HUES48 (cell line): Measurements from ENCODE around the gene SUCLG1.

ENCODE experiments used
- H3K27ac ChIP-seq: one replicate; pipeline ENCODE4 v1.7.0; 2013; ENCODE audit warnings: low read depth, low read length, inconsistent platforms
- H3K27me3 ChIP-seq: 2 replicates; pipeline ENCODE4 v1.6.1; 2013; ENCODE audit warnings: mild to moderate bottlenecking, low read length; ENCODE audit not compliant: control insufficient read depth, insufficient read depth
- H3K36me3 ChIP-seq: 2 replicates; pipeline ENCODE4 v1.6.1; 2013; ENCODE audit warnings: low read length; ENCODE audit not compliant: control insufficient read depth, insufficient read depth
- H3K4me1 ChIP-seq: 2 replicates; pipeline ENCODE4 v1.6.1; 2013; ENCODE audit warnings: mild to moderate bottlenecking, low read length; ENCODE audit not compliant: control insufficient read depth, insufficient read depth
- H3K4me3 ChIP-seq: 2 replicates; pipeline ENCODE4 v1.5.1; 2013; ENCODE audit warnings: mild to moderate bottlenecking, low read depth, low read length
- H3K9ac ChIP-seq: 2 replicates; pipeline ENCODE4 v1.6.1; 2013; ENCODE audit warnings: mild to moderate bottlenecking, low read depth, low read length, moderate library complexity
- H3K9me3 ChIP-seq: 2 replicates; pipeline ENCODE4 v1.6.1; 2013; ENCODE audit warnings: low read length; ENCODE audit not compliant: control insufficient read depth, insufficient read depth

Gene SUCLG1

GRCh38 chr2:84386336-84387040 lies 72.6 kb downstream of the SUCLG1 start:
- no peaks in the 10 kb centered on the region for H3K27me3 ChIP-seq
- no peak overlapping the region for H3K27ac ChIP-seq
- H3K9ac ChIP-seq, result no peak overlapping the region
- no peaks in the 10 kb centered on the region for H3K36me3 ChIP-seq
- H3K9me3 ChIP-seq, result 0 out of 2 replicates have a peak, but pooled peaks cover under 1% of the 10 kb centered on the region
- H3K4me3 ChIP-seq, result no peak overlapping the region
- no peaks in the 10 kb centered on the region for H3K4me1 ChIP-seq

GRCh38 chr2:84383271-84383670 lies 75.8 kb downstream of the SUCLG1 start:
- no peaks in the 10 kb centered on the region for H3K36me3 ChIP-seq
- no peaks in the 10 kb centered on the region for H3K4me1 ChIP-seq
- no peak overlapping the region for H3K27ac ChIP-seq

GRCh38 chr2:84380875-84381274 lies 78.2 kb downstream of the SUCLG1 start:
- Histone ChIP-seq H3K27ac (no peak overlapping the region), H3K36me3 (no peaks in the 10 kb centered on the region), H3K4me3 (no peak overlapping the region), H3K9ac (no peak overlapping the region), H3K27me3 (no peaks in the 10 kb centered on the region), H3K9me3 (no peaks in the 10 kb centered on the region), H3K4me1 (no peaks in the 10 kb centered on the region)

More at GRCh38 chr2:84383271-84383670, 75.8 kb downstream of the SUCLG1 start:
- H3K9me3 ChIP-seq, result no peaks in the 10 kb centered on the region
- no peaks in the 10 kb centered on the region for H3K27me3 ChIP-seq
- H3K9ac ChIP-seq, result no peak overlapping the region
- H3K4me3 ChIP-seq, result no peak overlapping the region

- Histone ChIP-seq H3K9me3 (no peaks in the 10 kb centered on the region), H3K36me3 (no peaks in the 10 kb centered on the region), H3K9ac (no peak overlapping the region), H3K27ac (no peak overlapping the region), H3K4me3 (no peak overlapping the region), H3K27me3 (no peaks in the 10 kb centered on the region), H3K4me1 (no peaks in the 10 kb centered on the region)
Observed at GRCh38 chr2:84378960-84379359, 80.1 kb downstream of the SUCLG1 start.

- Histone ChIP-seq H3K4me1 (no peaks in the 10 kb centered on the region), H3K27ac (no peak overlapping the region), H3K27me3 (no peaks in the 10 kb centered on the region), H3K9ac (no peak overlapping the region), H3K36me3 (no peaks in the 10 kb centered on the region), H3K4me3 (no peak overlapping the region), H3K9me3 (no peaks in the 10 kb centered on the region)
Observed at GRCh38 chr2:84375020-84375419, 84.1 kb downstream of the SUCLG1 start.

GRCh38 chr2:84373866-84374265 lies 85.2 kb downstream of the SUCLG1 start:
- Histone ChIP-seq H3K9me3 (no peaks in the 10 kb centered on the region), H3K4me1 (no peaks in the 10 kb centered on the region), H3K4me3 (no peak overlapping the region), H3K9ac (no peak overlapping the region), H3K27ac (no peak overlapping the region), H3K27me3 (no peaks in the 10 kb centered on the region), H3K36me3 (no peaks in the 10 kb centered on the region)
